GM18499 (cell line): Measurements from ENCODE around the gene TAMALIN.

Experiments
- ATAC-seq: cut with Tn5 transposase; IDR thresholded peaks from one replicate; pipeline ENCODE4 v1.9.1; 2021; ENCODE audit warnings: moderate number of reproducible peaks; ENCODE audit not compliant: insufficient read depth, unreplicated experiment

The TAMALIN gene

GRCh38 chr12:51980051-51980808, 26.5 kb upstream of the TAMALIN start:
- ATAC-seq: no peak

- no peak for ATAC-seq
These were observed 26.0 kb upstream of the TAMALIN start for GRCh38 chr12:51980809-51981127.

- no peak for ATAC-seq
These were observed 22.1 kb upstream of the TAMALIN start for GRCh38 chr12:51984657-51985056.

GRCh38 chr12:51985154-51985835, 21.5 kb upstream of the TAMALIN start:
- ATAC-seq: no peak

GRCh38 chr12:51986834-51987233, 19.9 kb upstream of the TAMALIN start:
- ATAC-seq: no peak

GRCh38 chr12:51992246-51992645, 14.5 kb upstream of the TAMALIN start:
- no peak for ATAC-seq

GRCh38 chr12:51994539-51994820, 12.3 kb upstream of the TAMALIN start:
- no peak for ATAC-seq

GRCh38 chr12:51994959-51995358, 11.8 kb upstream of the TAMALIN start:
- ATAC-seq: no peak

GRCh38 chr12:51997136-51997535, 9.6 kb upstream of the TAMALIN start:
- ATAC-seq: no peak

GRCh38 chr12:52003016-52003550, 3.7 kb upstream of the TAMALIN start:
- no peak for ATAC-seq

GRCh38 chr12:52003591-52003990, 3.2 kb upstream of the TAMALIN start:
- ATAC-seq: no peak

GRCh38 chr12:52004042-52004648, 2.6 kb upstream of the TAMALIN start:
- no peak for ATAC-seq

GRCh38 chr12:52005218-52005902, 1.4 kb upstream of the TAMALIN start:
- no peak for ATAC-seq

GRCh38 chr12:52005903-52006703, 643 bp upstream of the TAMALIN start:
- ATAC-seq: no peak

- ATAC-seq: no peak
These were observed 594 bp downstream of the TAMALIN start for GRCh38 chr12:52007158-52007921.

- no peak for ATAC-seq
These were observed 1.3 kb downstream of the TAMALIN start for GRCh38 chr12:52007982-52008510.

GRCh38 chr12:52009081-52009751, 2.5 kb downstream of the TAMALIN start:
- ATAC-seq: no peak

- ATAC-seq: no peak
These were observed 3.4 kb downstream of the TAMALIN start for GRCh38 chr12:52010152-52010622.
